Activated CD8-positive, alpha-beta memory T cell treated with anti-CD3 and anti-CD28 coated beads, Interleukin-2, amount 10 ng/mL, durations not matched to agents 7 days and 5 days (primary cell): ENCODE measurements around the gene TMX1. TPM values are rescaled to one million over a fixed set of nuclear protein-coding genes. Genes with fewer than 3 reads are reported as not detected.

Experiments used
- total RNA-seq, 2 experiments: library from RNA; stranded (reverse); gene quantifications; one replicate each; pipeline ENCODE4 v1.2.3, GENCODE V29; 2021

Gene TMX1
- total RNA-seq, 2 experiments from 2014 or later, result 50.9 to 59.3 TPM

Other genes starting within 250 kb of the TMX1 start
- under 1 TPM; 0.56 to 0.79 TPM for gene TRIM9, start 145.1 kb upstream of the TMX1 start, total RNA-seq